Thymus (tissue), 11 donors: ENCODE data around the gene LY6G6C. TPM values are rescaled to one million over a fixed set of nuclear protein-coding genes. Genes with fewer than 3 reads are reported as not detected.

ENCODE experiments used
- DNase-seq, 9 donors: peaks; one replicate each; pipeline ENCODE4 v3.0.0-alpha.2; 2013; ENCODE audit warnings: low spot score in 9 of 9, low read depth in 6 of 9, missing footprints in 1 of 9
- H3K27ac ChIP-seq, 2 donors: one replicate each; pipeline ENCODE4 v1.5.1; 2013; ENCODE audit warnings: control low read depth in 1 of 2, low read depth in 1 of 2, low read length in 1 of 2, mild to moderate bottlenecking in 1 of 2, moderate library complexity in 1 of 2
- H3K27me3 ChIP-seq, 2 donors: one replicate each; pipeline ENCODE4 v1.5.1; 2013; ENCODE audit warnings: low read length in 1 of 2; ENCODE audit not compliant: control insufficient read depth in 2 of 2, insufficient read depth in 1 of 2
- H3K36me3 ChIP-seq, 2 donors: one replicate each; pipeline ENCODE4 v1.5.1; 2013; ENCODE audit warnings: low read length in 1 of 2, mild to moderate bottlenecking in 1 of 2, moderate library complexity in 1 of 2; ENCODE audit not compliant: control insufficient read depth in 2 of 2, insufficient read depth in 2 of 2
- H3K4me1 ChIP-seq, 2 donors: one replicate each; pipeline ENCODE4 v1.5.1; 2013; ENCODE audit warnings: low read length in 2 of 2; ENCODE audit not compliant: control insufficient read depth in 2 of 2, insufficient read depth in 2 of 2
- H3K4me3 ChIP-seq, 2 donors: one replicate each; pipeline ENCODE4 v1.5.1; 2013; ENCODE audit warnings: low read length in 2 of 2, control low read depth in 1 of 2, mild to moderate bottlenecking in 1 of 2
- H3K9me3 ChIP-seq, 2 donors: one replicate each; pipeline ENCODE4 v1.5.1; 2013; ENCODE audit warnings: low read length in 1 of 2, mild to moderate bottlenecking in 1 of 2; ENCODE audit not compliant: control insufficient read depth in 2 of 2, insufficient read depth in 1 of 2
- WGBS: extraction: QIAGEN DNeasy Blood & Tissue Kit; methylation state at CpG from one replicate; pipeline ENCODE4 v1.1.7; 2013; 5-methylcytosine and 5-hydroxymethylcytosine counted together
- polyA plus RNA-seq: library from polyadenylated mRNA; stranded (reverse); fragments of 200-250 nt; gene quantifications from one replicate; pipeline ENCODE4 v1.2.3, GENCODE V29; 2013
- total RNA-seq: library from RNA; stranded (reverse); fragments of 120-200 nt; gene quantifications from one replicate; pipeline ENCODE4 v1.2.4, GENCODE V29; 2013
- donor health status: healthy.

LY6G6C gene
- total and polyA plus RNA-seq, 2 donors, result 7.0 TPM; not detected in 1

DNA sequence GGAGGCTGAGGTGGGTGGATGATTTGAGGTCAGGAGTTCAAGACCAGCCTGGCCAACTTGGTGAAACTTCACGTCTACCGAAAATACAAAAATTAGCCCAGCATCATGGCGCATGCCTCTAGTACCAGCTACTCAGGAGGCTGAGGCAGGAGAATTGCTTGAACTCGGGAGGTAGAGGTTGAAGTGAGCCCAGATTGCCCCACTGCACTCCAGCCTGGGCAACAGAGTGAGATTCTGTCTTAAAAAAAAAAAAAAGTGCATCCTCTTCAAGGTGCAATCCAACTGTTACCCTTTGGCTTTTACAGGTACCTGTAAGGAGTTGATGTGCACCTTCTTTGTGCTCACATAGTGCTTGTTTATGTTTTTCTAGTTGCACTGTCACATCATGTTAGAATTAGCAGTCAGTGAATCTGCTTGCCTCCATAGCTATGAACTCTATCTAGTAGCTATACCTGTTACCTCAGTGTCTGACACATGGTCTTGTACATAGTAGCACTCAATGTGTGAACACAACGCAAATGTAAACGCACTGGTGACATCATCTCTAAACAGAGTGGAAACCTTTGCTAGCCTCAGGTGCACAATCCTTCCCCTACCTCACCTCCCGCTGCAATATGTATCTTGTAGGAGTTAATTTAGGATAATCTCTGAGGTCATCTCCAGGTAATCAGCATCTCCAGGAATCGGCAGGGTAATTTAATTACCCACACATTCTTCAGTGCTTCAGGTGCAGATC, 27.9 kb upstream of the LY6G6C start:
- no peak for DNase-seq
- Histone ChIP-seq H3K9me3 (no peaks in the 10 kb centered on the region), H3K4me1 (no peaks in the 10 kb centered on the region), H3K36me3 (peaks cover 18 to 22% of the 10 kb centered on the region in 2 donors), H3K27ac (no peak overlapping the region), H3K27me3 (no peaks in the 10 kb centered on the region), H3K4me3 (no peak overlapping the region)
- WGBS, result 97% methylated on average over 8 of the region's 8 CpGs

DNA sequence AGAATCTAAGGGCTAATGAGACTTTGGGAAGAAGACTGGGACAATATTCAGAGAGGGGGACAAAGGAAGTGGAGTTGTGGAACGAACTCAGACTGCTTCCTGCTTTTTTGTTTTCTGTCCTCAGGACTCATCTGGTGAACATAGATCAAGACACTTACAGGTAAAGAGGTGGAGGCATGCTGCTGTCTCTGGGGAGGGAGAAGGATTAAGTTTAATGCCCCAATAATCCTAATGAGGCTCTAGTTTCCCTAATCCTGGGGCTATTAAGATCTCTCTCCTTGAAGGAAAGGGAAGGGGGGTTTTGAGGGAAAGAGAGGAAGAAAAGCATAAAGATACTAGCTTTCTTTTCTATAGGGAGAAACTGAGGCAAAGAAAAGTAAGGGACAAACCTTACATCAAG, 22.9 kb upstream of the LY6G6C start:
- Histone ChIP-seq H3K4me1 (peaks cover 13 to 21% of the 10 kb centered on the region in 2 donors), H3K27ac (no peak overlapping the region), H3K4me3 (no peak overlapping the region), H3K27me3 (no peaks in the 10 kb centered on the region), H3K36me3 (peaks cover 15 to 44% of the 10 kb centered on the region in 2 donors), H3K9me3 (peaks cover 0 to 3% of the 10 kb centered on the region in 2 donors)
- DNase-seq, result no peak
- WGBS, result 92% methylated on average over 1 of the region's 1 CpG

DNA sequence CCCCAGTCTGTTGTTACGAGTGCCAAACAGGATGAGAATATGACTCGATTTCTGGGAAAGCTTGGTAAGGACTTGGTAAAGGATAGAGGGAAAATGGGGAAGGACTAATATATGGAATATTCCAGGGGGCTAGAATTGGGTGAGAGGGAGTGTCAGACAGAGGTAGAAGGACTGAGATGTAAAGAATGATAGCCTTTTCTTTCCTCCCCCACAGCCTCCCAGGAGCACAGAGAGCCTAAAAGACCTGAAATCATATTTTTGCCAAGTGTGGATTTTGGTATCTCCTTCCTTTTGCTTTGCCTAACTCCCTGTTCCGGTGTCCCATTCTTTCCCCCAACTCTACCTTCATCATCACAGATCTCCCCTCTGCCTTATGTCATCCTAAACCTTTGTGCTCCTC, 21.3 kb upstream of the LY6G6C start:
- Histone ChIP-seq H3K36me3 (peaks cover 15 to 41% of the 10 kb centered on the region in 2 donors), H3K4me1 (peaks cover 26 to 36% of the 10 kb centered on the region in 2 donors), H3K9me3 (peaks cover 0 to 3% of the 10 kb centered on the region in 2 donors), H3K27ac (no peak overlapping the region), H3K27me3 (no peaks in the 10 kb centered on the region), H3K4me3 (no peak overlapping the region)
- no peak for DNase-seq
- WGBS, result 98% methylated on average over 3 of the region's 3 CpGs

DNA sequence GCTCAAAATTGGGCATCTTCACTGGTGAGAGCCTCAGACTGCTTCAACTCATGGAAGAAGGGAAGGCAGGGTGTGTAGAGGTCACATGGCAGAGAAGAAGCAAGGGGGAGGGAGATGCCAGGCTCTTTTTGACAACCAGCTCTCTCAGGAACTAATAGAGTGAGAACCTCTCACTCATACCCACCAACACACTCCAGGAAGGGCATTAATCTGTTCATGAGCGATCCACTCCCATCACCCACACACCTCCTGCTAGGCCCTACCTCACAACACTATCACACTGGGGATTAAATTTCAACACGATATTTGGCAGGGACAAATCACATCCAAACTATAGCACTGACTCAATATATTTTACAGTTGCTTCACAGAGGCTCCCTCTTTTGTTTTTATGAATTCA, 20.3 kb upstream of the LY6G6C start:
- peaks cover 32 to 47% of the 10 kb centered on the region in 2 donors for H3K4me1 ChIP-seq
- peaks cover 8 to 31% of the 10 kb centered on the region in 2 donors for H3K36me3 ChIP-seq
- peaks cover 0 to 3% of the 10 kb centered on the region in 2 donors for H3K9me3 ChIP-seq
- H3K27me3 ChIP-seq, result no peaks in the 10 kb centered on the region
- H3K4me3 ChIP-seq, result no peak overlapping the region
- no peak for DNase-seq
- H3K27ac ChIP-seq, result no peak overlapping the region
- 95% methylated on average over 2 of the region's 2 CpGs for WGBS

DNA sequence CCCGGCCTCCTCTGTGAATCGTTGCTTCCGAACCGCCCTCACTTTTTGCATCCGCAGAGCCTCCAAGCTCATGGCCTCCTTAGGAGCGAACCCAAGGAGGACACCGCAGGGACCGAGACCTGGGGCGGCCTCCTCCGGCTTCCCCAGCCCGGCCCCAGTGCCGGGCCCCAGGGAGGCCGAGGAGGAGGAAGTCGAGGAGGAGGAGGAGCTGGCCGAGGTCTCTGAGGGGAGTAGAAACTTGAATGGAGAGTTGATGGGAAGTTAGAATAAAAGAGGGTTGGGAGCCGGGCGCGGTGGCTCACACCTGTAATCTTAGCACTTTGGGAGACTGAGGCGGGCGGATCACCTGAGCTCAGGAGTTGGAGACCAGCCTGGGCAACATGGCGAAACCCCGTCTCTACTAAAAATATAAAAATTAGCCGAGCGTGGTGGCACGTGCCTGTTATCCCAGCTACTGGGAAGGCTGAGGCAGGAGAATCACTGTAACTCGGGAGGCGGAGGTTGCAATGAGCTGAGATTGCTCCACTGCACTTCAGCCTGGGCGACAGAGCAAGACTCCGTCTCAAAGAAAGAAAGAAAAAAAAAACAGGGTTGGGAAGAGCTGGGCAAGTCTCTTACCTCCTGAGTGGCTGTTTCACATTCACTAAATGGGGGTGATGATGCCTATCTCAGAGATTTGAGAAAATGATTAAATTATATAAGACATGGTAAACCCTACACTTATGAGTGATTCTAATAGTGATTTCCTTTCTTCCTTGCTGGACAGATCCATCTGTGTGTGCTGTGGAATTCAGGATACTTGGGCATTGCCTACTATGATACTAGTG, 19.1 kb upstream of the LY6G6C start:
- Histone ChIP-seq H3K4me1 (peaks cover 33 to 52% of the 10 kb centered on the region in 2 donors), H3K36me3 (peaks cover 8 to 31% of the 10 kb centered on the region in 2 donors), H3K27me3 (no peaks in the 10 kb centered on the region), H3K4me3 (peak overlapping the region; percentile 70 to 82), H3K27ac (peak overlapping the region; percentile 75 to 89), H3K9me3 (peaks cover 0 to 3% of the 10 kb centered on the region in 2 donors)
- DNase-seq, result peak in 1 of 9 donors; percentile 73
- 6% methylated on average over 29 of the region's 29 CpGs for WGBS

DNA sequence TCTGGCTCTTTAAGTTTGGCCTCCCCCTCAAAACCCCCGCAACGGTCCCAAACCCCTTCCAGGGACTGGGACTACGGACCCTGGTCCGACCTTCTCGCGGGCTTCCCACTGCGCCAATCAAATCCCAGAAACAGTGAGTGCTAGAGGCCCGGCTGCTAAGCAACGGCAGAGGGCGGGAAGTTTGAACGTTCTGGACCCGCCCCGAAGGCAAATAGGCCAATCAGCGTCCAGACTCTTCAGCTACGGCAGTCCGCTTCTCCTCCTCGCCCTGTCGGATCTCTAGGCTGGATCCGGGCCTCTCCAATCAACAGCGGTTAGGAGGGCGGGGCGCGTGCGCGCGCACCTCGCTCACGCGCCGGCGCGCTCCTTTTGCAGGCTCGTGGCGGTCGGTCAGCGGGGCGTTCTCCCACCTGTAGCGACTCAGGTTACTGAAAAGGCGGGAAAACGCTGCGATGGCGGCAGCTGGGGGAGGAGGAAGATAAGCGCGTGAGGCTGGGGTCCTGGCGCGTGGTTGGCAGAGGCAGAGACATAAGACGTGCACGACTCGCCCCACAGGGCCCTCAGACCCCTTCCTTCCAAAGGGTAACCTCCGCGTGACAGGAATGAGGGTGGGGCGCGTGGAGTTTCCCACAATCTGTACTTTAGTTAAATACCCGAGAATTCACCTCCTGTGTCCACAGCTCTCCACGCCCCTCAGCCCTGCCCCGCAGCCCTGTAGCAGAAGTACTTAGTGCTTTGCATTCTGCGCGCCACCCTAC, 18.3 kb upstream of the LY6G6C start, which contains the start of gene MSH5:
Gene MSH5, plus strand, starts transcription at position 367 of the 758 bp plus-strand sequence. CDS start 462 bp downstream, outside the sequence.
- DNase-seq, result peak; percentile 92 to 99 (median 97)
- H3K36me3 ChIP-seq, result peaks cover 5 to 26% of the 10 kb centered on the region in 2 donors
- WGBS, result under 1% methylated on average over 58 of the region's 58 CpGs
- peak within 1 kb of the TSS; percentile 70 to 82 for H3K4me3 ChIP-seq
- H3K27me3 ChIP-seq, result no peaks in the 10 kb centered on the region
- H3K27ac ChIP-seq, result peak within 1 kb of the TSS; percentile 85 to 99
- peaks cover 0 to 3% of the 10 kb centered on the region in 2 donors for H3K9me3 ChIP-seq
- peaks cover 33 to 60% of the 10 kb centered on the region in 2 donors for H3K4me1 ChIP-seq

DNA sequence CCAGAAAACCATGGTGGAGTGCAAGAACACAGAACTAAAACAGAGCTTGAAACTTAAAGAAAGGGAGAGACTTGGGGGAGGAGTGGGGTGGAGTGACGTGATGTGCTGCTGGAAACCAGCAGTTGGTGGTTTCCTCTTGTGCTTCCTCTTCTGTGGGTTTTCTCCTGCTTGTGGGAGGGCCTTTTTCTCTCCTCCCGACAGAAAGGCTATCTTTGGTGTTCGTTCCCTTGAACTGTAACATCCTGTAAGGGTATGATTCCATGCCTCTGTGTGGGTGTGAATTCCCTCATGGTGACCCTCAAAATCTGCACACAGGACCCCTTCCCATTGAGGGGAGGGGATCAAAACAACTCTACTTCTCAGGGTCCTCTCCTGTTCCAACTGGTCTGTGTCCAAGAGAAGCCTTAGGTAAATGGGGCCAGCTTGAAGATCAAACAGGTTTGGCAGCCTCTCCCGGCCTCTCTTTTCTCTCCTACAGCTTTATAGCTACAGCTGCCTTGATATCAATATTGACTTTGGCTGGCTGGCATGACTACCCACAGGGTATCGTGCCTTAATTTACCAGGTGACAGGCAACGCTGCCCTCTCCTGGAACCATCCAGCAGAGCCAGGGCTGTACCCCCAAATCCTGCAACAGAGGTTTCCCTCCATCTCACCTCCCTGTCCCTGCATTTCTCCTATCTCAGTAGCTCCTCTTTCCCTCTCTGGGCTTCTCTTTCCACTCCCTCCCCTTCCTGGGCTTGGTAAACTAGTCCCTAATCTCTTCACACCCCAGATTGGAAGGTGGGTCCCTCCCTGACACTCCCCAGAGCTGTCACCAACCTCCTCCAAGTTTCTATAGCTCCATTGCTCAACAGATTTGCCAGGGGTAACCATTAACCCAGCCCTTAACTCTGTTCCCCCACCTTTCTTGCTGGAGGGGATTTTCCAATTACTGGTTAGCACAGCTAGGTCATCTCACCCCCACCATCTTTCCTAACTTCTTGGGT, 16.7 kb upstream of the LY6G6C start:
- peak overlapping the region; percentile 34 to 82 for H3K4me3 ChIP-seq
- H3K27ac ChIP-seq, result peak overlapping the region; percentile 85 to 99
- peaks cover 0 to 3% of the 10 kb centered on the region in 2 donors for H3K9me3 ChIP-seq
- peaks cover 39 to 74% of the 10 kb centered on the region in 2 donors for H3K4me1 ChIP-seq
- 2% methylated on average over 6 of the region's 6 CpGs for WGBS
- no peaks in the 10 kb centered on the region for H3K27me3 ChIP-seq
- H3K36me3 ChIP-seq, result peaks cover 10 to 28% of the 10 kb centered on the region in 2 donors
- DNase-seq, result peak in 6 of 9 donors; percentile 75 to 93 (median 85)
